GM20000 (cell line): ENCODE results near the gene SLIT2.

ENCODE experiments used
- DNase-seq: peaks from one replicate; pipeline ENCODE4 v3.0.0; 2012; ENCODE audit warnings: low spot score
- TF ChIP-seq, protein P1 (sequence below): IDR thresholded peaks from 2 replicates; pipeline ENCODE4 v1.5.1; 2012; ENCODE audit warnings: mild to moderate bottlenecking, control low read depth; ENCODE audit errors: extremely low read depth, missing control alignments

The SLIT2 gene

DNA sequence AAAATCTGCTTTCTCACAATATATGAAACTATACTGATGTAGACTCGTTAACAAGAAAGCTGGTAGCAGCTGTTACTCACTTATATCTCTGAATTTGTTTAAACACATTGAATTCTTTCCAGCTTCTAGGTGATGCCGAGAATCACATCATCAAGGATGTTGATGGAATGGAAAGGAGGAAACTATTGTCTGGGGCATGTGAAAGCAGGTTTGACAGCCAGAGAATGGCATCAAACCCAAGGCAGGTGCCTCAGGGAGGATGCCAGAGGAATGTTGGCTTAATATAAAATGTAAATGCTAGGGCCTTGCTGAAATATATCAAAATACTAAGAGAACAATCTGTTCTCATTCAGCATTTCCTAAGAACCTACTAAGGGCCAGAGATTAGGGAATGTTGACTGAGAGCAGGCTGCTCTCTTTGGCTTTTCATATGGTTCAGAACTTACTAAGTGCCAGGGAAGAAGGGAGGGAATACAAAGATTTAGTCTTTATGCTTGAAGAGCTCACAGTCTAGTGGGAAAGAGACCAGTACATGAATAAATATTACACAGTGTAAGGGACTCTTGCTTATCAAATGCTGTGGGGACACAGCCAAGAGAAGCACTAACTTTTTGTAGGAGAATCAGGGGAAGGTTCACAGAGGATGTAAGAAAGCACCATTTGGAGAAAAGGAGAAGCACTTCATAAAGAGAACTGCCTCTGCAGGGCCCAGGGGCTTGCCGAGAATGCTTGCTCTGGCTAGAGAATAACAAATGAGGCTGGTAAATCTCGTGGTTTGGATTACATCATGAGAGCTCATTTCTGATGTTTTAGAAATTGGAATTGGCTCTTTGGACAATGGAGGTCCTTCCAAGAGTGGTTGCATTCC lies 14.7 kb downstream of the SLIT2 start:
- no peak for DNase-seq
- TF ChIP-seq, protein P1, sequence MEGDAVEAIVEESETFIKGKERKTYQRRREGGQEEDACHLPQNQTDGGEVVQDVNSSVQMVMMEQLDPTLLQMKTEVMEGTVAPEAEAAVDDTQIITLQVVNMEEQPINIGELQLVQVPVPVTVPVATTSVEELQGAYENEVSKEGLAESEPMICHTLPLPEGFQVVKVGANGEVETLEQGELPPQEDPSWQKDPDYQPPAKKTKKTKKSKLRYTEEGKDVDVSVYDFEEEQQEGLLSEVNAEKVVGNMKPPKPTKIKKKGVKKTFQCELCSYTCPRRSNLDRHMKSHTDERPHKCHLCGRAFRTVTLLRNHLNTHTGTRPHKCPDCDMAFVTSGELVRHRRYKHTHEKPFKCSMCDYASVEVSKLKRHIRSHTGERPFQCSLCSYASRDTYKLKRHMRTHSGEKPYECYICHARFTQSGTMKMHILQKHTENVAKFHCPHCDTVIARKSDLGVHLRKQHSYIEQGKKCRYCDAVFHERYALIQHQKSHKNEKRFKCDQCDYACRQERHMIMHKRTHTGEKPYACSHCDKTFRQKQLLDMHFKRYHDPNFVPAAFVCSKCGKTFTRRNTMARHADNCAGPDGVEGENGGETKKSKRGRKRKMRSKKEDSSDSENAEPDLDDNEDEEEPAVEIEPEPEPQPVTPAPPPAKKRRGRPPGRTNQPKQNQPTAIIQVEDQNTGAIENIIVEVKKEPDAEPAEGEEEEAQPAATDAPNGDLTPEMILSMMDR = no peak

GRCh38 chr4:20268028-20268427 lies 16.3 kb downstream of the SLIT2 start:
- TF ChIP-seq, protein P1 = no peak
- DNase-seq = no peak

GRCh38 chr4:20269320-20269719 lies 17.6 kb downstream of the SLIT2 start:
- TF ChIP-seq, protein P1 = no peak

DNA sequence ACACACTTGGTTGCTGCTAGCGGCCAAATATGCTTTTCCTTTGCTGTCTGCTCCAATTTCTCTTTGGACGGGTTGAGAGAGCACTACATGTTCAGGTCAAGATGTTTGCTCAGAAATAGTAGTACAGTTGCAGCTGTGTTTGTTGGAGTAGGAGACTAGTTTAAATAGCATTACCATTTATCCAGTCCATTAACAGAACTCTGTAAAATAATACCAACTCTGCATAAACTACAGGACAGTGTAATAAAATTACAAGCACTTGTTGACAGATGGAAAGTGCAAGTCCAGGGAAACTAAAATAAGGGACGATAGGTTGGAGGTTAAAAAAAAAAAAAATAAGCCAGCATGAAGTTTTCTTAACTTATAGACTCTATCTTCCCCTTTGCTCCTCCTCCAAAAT lies 20.2 kb downstream of the SLIT2 start:
- TF ChIP-seq, protein P1 = no peak
- no peak for DNase-seq

More at GRCh38 chr4:20269320-20269719, 17.6 kb downstream of the SLIT2 start:
- no peak for DNase-seq

- TF ChIP-seq, protein P1 = no peak
- DNase-seq = no peak
Observed at GRCh38 chr4:20272411-20272872, 20.7 kb downstream of the SLIT2 start.

GRCh38 chr4:20273793-20274192 lies 22.1 kb downstream of the SLIT2 start:
- DNase-seq = no peak
- TF ChIP-seq, protein P1 = no peak

DNA sequence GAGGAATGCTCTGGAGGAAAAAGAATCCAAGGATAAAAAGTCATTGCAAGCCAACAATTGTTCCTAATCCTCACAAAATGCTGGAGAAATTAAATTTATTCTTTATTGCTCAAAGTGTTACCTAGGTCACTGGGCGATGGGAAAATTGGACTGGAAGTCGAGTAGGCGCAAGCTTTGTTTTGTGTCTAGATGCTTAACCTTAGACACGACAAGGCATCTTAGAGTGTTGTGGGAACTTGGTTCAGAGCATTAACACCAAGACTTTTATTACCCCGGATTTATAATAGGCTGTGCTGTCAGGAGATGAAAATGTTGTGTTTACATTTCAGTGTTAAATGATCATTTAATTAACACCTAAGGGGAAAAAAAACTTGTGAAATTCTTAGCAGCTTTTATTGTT lies 25.1 kb downstream of the SLIT2 start:
- DNase-seq = no peak
- TF ChIP-seq, protein P1 = no peak
